Ovary (tissue), 9 donors: ENCODE results near the gene NPAS3. TPM values are rescaled to one million over a fixed set of nuclear protein-coding genes. Genes with fewer than 3 reads are reported as not detected.

Source experiments
- DNase-seq, 5 donors: peaks; one replicate each; pipeline ENCODE4 v3.0.0-alpha.2; 2019 to 2020
- H3K27ac ChIP-seq, 2 donors: fragments of 200-600 bp; one replicate each; pipeline versions ENCODE4 v1.5.1 to v1.8.0; 2019 to 2022
- H3K27me3 ChIP-seq: fragments of 200-600 bp; one replicate; pipeline ENCODE4 v1.8.0; 2022
- H3K36me3 ChIP-seq: fragments of 200-600 bp; sonication (generic); one replicate; pipeline ENCODE4 v1.5.1; 2019
- H3K4me1 ChIP-seq: one replicate; pipeline ENCODE4 v1.8.1; 2013; ENCODE audit warnings: mild to moderate bottlenecking, moderate library complexity; ENCODE audit not compliant: insufficient read depth
- H3K4me3 ChIP-seq: fragments of 200-600 bp; sonication (generic); one replicate; pipeline ENCODE4 v1.5.1; 2017
- H3K9me3 ChIP-seq, 2 donors: fragments of 200-600 bp in 1 of 2; sonication (generic) in 1 of 2; one replicate each; pipeline versions ENCODE4 v1.5.1 to v1.8.1; 2013 to 2019; ENCODE audit warnings: mild to moderate bottlenecking in 1 of 2, moderate library complexity in 1 of 2
- EP300 ChIP-seq: sonication (generic); formaldehyde crosslinking; IDR thresholded peaks from one replicate; pipeline ENCODE4 v1.6.1; 2017; ENCODE audit warnings: antibody characterized with exemption
- POLR2A ChIP-seq: fragments of 450-650 bp; IDR thresholded peaks from one replicate; pipeline ENCODE4 v1.6.1; 2017; ENCODE audit warnings: antibody characterized with exemption, mild to moderate bottlenecking, moderate library complexity
- WGBS, 3 donors: extraction: QIAGEN DNeasy Blood & Tissue Kit in 1 of 3; methylation state at CpG; one replicate each; pipeline versions ENCODE4 v1.1.5 to v1.1.7; 2013 to 2017; 5-methylcytosine and 5-hydroxymethylcytosine counted together
- intact Hi-C, 4 donors: fragments of 100-400 bp; cut with DNase I; formaldehyde crosslinking; loops; one replicate each; pipeline versions ENCODE4 v1.11.0 to v1.15.1; 2022 to 2023
- polyA plus RNA-seq, 2 donors: library from polyadenylated mRNA; stranded (reverse); fragments of 200-250 nt in 1 of 2; fragments of 350-450 nt in 1 of 2; fragmentation: Illumina TruSeq in 1 of 2; extraction: RNeasy Lipid Tissue Mini Kit (QIAGEN cat#74804) in 1 of 2; gene quantifications; one replicate each; pipeline ENCODE4 v1.2.3, GENCODE V29; 2013 to 2014
- total RNA-seq, 7 donors: library from RNA; depleted of rRNA in 2 of 7; stranded (reverse); fragments of >200 nt in 2 of 7; fragmentation: NEBNext Ultra II Directional in 3 of 7; extraction: Animal tissue kit (Norgen Biotek cat#: 25700) in 3 of 7; gene quantifications; one replicate each; pipeline versions ENCODE4 v1.1.0 to v1.2.4, GENCODE V29; 2016 to 2023
- TF ChIP-seq, protein P1 (sequence below), 3 donors: fragments of 450-650 bp in 2 of 3; fragments of 200-600 bp in 1 of 3; IDR thresholded peaks; one replicate each; pipeline versions ENCODE4 v1.5.1 to v1.8.0; 2016 to 2022; ENCODE audit warnings: antibody characterized with exemption in 3 of 3, mild to moderate bottlenecking in 1 of 3
- donor health status: DM: no; HTN: no; CAD: no; lungs with moderate emphysema.
- donor health status: DM: no; HTN: no; CAD: no.
- donor health status: Bipolar disorder and iron deficiency.
- donor health status: DM: yes; HTN: yes; CAD: no.
- donor health status: DM: no; HTN: no; CAD: no.
- donor health status: DM: yes; HTN: yes; CAD: no.

The NPAS3 gene
- total and polyA plus RNA-seq, 9 donors = 1.9 to 15.4 (median 11.4) TPM

DNA sequence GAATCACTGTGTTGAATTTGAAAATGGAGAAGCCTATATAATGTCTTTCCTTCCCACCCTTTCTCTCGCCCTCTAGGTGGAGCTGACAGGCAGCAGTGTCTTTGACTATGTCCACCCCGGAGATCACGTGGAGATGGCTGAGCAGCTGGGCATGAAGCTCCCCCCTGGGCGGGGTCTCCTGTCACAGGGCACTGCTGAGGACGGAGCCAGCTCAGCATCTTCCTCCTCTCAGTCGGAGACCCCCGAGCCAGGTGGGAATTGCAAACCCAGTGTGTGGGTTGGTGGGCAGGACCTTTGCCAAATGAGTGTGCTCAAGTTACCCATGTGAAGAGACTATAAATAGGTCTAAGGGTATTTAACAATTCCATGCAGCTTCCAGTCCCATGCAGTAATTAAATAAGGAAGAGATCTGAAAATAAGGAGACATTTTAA, 737.5 kb downstream of the NPAS3 start:
- H3K36me3 ChIP-seq = no peaks in the 10 kb centered on the region
- 57 to 63% (median 61%) methylated on average over 7 of the region's 7 CpGs for WGBS, 3 donors
- no peaks in the 10 kb centered on the region for H3K9me3 ChIP-seq
- intact Hi-C loops = no loop called here
- no peak overlapping the region for H3K4me3 ChIP-seq
- TF ChIP-seq, protein P1, sequence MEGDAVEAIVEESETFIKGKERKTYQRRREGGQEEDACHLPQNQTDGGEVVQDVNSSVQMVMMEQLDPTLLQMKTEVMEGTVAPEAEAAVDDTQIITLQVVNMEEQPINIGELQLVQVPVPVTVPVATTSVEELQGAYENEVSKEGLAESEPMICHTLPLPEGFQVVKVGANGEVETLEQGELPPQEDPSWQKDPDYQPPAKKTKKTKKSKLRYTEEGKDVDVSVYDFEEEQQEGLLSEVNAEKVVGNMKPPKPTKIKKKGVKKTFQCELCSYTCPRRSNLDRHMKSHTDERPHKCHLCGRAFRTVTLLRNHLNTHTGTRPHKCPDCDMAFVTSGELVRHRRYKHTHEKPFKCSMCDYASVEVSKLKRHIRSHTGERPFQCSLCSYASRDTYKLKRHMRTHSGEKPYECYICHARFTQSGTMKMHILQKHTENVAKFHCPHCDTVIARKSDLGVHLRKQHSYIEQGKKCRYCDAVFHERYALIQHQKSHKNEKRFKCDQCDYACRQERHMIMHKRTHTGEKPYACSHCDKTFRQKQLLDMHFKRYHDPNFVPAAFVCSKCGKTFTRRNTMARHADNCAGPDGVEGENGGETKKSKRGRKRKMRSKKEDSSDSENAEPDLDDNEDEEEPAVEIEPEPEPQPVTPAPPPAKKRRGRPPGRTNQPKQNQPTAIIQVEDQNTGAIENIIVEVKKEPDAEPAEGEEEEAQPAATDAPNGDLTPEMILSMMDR (IDR thresholded peaks at IDR 0.05) = no peak
- TF ChIP-seq POLR2A = no peak
- H3K27me3 ChIP-seq = no peaks in the 10 kb centered on the region
- H3K27ac ChIP-seq = no peak overlapping the region
- DNase-seq = no peak
- H3K4me1 ChIP-seq = no peaks in the 10 kb centered on the region

DNA sequence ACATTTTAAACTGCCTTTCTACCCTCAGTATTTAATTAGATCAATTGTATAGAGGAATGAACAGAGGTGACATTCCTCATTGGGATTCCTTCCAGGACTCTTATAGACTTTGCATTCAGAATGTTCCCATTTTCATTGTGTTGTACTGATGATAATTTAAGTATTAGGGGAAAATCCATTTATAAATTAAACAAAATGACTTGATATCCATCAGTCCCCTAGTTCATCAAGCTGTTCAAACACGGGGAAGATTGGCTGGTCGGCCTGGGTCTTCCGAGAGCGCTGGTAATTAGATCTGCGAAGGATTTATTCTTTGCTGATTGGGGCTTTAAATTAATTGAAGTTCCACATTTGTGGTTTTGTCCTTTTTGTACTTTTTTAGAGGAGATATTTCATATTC, 738.2 kb downstream of the NPAS3 start:
- intact Hi-C loops = no loop called here
- TF ChIP-seq, protein P1 (IDR thresholded peaks at IDR 0.05) = no peak
- no peak for TF ChIP-seq EP300
- no peak for TF ChIP-seq POLR2A
- Histone ChIP-seq H3K27ac (no peak overlapping the region), H3K27me3 (no peaks in the 10 kb centered on the region), H3K9me3 (no peaks in the 10 kb centered on the region), H3K36me3 (no peaks in the 10 kb centered on the region), H3K4me3 (no peak overlapping the region), H3K4me1 (no peaks in the 10 kb centered on the region)
- WGBS, 3 donors = 96 to 97% (median 96%) methylated on average over 5 of the region's 5 CpGs
- no peak for DNase-seq

DNA sequence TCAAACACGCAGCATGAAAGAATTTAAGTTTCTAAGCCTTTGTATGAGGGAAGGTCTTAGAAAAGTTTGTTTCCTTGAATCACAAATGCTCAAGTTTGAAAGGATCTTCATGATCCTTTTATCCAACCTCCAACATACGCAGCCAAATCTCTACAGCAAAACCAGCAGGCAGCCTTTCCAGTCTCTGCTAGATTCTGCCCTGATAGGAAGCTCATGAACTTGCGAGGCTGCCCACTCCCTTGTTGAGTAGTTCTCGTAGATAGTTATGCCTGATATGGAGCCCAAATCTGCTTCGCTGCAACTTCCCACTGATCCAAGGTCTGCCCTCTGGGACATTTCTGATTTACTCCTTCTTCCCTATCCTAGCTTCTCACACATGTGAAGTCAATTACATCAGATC, 739.3 kb downstream of the NPAS3 start:
- no peak for DNase-seq
- H3K4me1 ChIP-seq = peaks cover 2% of the 10 kb centered on the region
- TF ChIP-seq, protein P1 (IDR thresholded peaks at IDR 0.05) = no peak
- TF ChIP-seq POLR2A (no peak), EP300 (no peak)
- no peaks in the 10 kb centered on the region for H3K27me3 ChIP-seq
- intact Hi-C loops = no loop called here
- no peaks in the 10 kb centered on the region for H3K9me3 ChIP-seq
- no peaks in the 10 kb centered on the region for H3K36me3 ChIP-seq
- H3K27ac ChIP-seq = no peak overlapping the region
- no peak overlapping the region for H3K4me3 ChIP-seq
- 92 to 96% (median 95%) methylated on average over 5 of the region's 5 CpGs for WGBS, 3 donors

DNA sequence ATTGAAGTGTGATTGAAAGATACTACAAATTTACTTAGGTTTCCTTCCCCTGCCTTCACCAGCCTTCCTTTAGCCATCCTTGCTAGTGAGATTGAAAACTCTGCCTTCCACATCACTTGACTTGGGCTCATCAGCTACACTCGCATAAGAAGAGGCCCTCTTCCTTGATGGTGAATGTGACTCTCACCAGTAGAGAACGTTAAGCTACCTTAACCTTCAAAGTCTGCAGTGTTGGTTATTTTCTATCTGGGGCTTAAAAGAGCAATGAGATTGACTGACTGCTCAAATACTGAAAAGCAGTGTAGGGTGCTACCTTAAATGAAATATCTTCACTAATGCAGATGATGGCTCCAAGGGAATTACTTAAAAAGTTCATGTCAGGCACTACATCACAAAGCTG, 740.3 kb downstream of the NPAS3 start:
- intact Hi-C loops = no loop called here
- no peak for TF ChIP-seq POLR2A

DNA sequence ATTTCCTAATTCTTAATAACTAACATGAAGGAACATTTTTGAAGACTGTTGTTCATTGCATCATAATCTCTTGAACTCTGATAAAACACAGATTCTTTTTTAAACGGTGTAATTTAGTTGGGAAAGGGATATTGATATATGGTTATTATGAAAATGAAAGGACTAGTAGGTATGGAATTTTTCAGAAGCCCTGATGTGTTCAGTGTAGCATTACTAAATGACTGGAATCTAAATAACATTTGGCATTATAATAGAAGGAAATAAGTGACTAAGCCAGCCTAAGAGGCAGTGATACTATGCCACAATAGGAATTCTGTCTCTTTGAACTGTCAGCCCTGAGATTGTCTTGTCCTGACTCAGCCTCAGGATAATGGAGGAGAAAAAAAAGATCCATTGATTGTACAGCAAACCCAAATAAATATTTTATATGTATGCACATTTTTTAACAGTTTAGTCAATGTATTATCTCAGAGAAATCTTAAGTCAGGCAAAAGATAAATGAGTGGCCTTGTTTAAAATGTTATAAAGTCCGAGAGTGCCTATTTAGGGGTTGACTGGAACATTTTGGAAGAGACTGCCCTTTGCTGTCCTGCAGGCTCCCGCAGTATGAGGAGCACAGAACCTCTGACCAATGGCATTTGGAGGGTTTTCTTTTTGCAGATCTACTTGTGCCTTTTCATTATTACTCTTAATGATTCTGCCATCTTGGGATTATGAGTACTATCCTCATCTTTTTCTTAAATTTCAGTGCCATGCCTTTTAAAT, 741.0 kb downstream of the NPAS3 start:
- no peaks in the 10 kb centered on the region for H3K9me3 ChIP-seq
- H3K4me1 ChIP-seq = peaks cover 2% of the 10 kb centered on the region
- H3K4me3 ChIP-seq = no peak overlapping the region
- no peak for DNase-seq
- 62 to 72% (median 66%) methylated on average over 3 of the region's 3 CpGs for WGBS, 3 donors
- no peaks in the 10 kb centered on the region for H3K36me3 ChIP-seq
- no peaks in the 10 kb centered on the region for H3K27me3 ChIP-seq
- TF ChIP-seq POLR2A = no peak
- no peak for TF ChIP-seq EP300
- TF ChIP-seq, protein P1 (IDR thresholded peaks at IDR 0.05) = no peak
- intact Hi-C loops = no loop called here
- no peak overlapping the region for H3K27ac ChIP-seq

More for the DNA sequence above, 740.3 kb downstream of the NPAS3 start:
- WGBS, 3 donors = 90 to 91% (median 91%) methylated on average over 2 of the region's 2 CpGs
- no peaks in the 10 kb centered on the region for H3K9me3 ChIP-seq
- H3K4me3 ChIP-seq = no peak overlapping the region
- no peaks in the 10 kb centered on the region for H3K27me3 ChIP-seq
- no peak for DNase-seq
- no peaks in the 10 kb centered on the region for H3K36me3 ChIP-seq
- peaks cover 2% of the 10 kb centered on the region for H3K4me1 ChIP-seq
- H3K27ac ChIP-seq = no peak overlapping the region
